ENCODE data around the gene WDR41.
"Not testable (repeated sequence)": the region's sequence is repeated elsewhere in the genome, so short reads cannot be mapped to it uniquely, and the experiment has no call there.

WDR41 gene

DNA sequence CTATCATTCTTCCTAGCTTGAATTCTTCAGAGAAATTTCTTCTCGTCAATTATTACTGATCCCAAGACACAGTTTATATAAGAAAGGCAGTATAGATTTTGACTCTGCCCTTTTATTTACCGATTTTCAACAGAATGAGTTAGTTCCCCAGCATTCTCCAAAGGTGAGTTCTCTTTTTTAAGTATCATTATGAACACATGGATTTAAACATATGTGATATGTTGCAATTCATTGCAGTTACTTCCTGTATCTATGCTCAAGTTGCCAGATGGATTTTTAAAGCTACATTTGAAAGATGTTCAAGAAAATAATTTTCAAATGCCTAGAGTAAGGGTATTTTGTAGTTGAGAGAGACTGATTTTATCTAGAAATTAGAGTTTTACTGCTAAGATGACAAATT, 8.4 kb downstream of the WDR41 start:
- Histone ChIP-seq H3K9me3 (ENCODE audit: low read length) (no peaks in the 10 kb centered on the region), H3K36me3 (ENCODE audit: insufficient read depth, low read length) (peaks cover 33% of the 10 kb centered on the region), H3K27me3 (ENCODE audit: insufficient read depth, low read length) (no peaks in the 10 kb centered on the region), H3K4me3 (ENCODE audit: low read length) (no peak overlapping the region), H2AFZ (ENCODE audit: low read depth, low read length) (no peak overlapping the region), H3K4me1 (ENCODE audit: insufficient read depth, low read length) (no peaks in the 10 kb centered on the region)

- H3K27me3 ChIP-seq (ENCODE audit: insufficient read depth, low read length); H3K4me3 ChIP-seq (ENCODE audit: low read length); H3K4me1 ChIP-seq (ENCODE audit: insufficient read depth, low read length); H2AFZ ChIP-seq (ENCODE audit: low read depth, low read length); H3K9me3 ChIP-seq (ENCODE audit: low read length); H3K36me3 ChIP-seq (ENCODE audit: insufficient read depth, low read length): not testable (repeated sequence)
Observed at GRCh38 chr5:77475041-77475440, 17.1 kb downstream of the WDR41 start.

GRCh38 chr5:77468875-77469274, 23.2 kb downstream of the WDR41 start:
- H3K4me3 ChIP-seq (ENCODE audit: low read length); H3K4me1 ChIP-seq (ENCODE audit: insufficient read depth, low read length); H3K36me3 ChIP-seq (ENCODE audit: insufficient read depth, low read length); H3K9me3 ChIP-seq (ENCODE audit: low read length); H3K27me3 ChIP-seq (ENCODE audit: insufficient read depth, low read length); H2AFZ ChIP-seq (ENCODE audit: low read depth, low read length): not testable (repeated sequence)

- Histone ChIP-seq H3K36me3 (ENCODE audit: insufficient read depth, low read length) (peaks cover 2% of the 10 kb centered on the region), H3K4me1 (ENCODE audit: insufficient read depth, low read length) (no peaks in the 10 kb centered on the region), H3K4me3 (ENCODE audit: low read length) (no peak overlapping the region), H2AFZ (ENCODE audit: low read depth, low read length) (no peak overlapping the region), H3K27me3 (ENCODE audit: insufficient read depth, low read length) (no peaks in the 10 kb centered on the region), H3K9me3 (ENCODE audit: low read length) (no peaks in the 10 kb centered on the region)
Observed at GRCh38 chr5:77463905-77464304, 28.2 kb downstream of the WDR41 start.

DNA sequence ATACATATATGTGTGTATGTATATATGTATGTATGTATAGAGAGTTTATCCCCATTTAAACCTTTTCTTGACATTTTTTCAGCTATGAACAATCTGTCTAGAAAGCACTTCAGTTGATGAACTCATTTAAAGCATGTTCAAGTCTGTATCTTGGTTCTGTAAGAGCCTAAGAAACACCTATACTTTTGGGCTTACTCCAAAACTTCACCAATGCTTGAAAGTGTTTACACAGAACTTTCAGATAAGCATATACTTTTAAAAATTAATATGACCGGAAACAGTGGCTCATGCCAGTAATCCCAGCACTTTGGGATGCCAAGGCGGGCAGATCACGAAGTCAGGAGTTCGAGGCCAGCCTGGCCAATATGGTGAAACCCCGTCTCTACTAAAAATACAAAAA, 30.8 kb downstream of the WDR41 start:
- no peaks in the 10 kb centered on the region for H3K9me3 ChIP-seq (ENCODE audit: low read length)
- no peak overlapping the region for H3K4me3 ChIP-seq (ENCODE audit: low read length)
- peaks cover 2% of the 10 kb centered on the region for H3K36me3 ChIP-seq (ENCODE audit: insufficient read depth, low read length)
- H3K4me1 ChIP-seq (ENCODE audit: insufficient read depth, low read length) = no peaks in the 10 kb centered on the region
- H2AFZ ChIP-seq (ENCODE audit: low read depth, low read length) = no peak overlapping the region
- H3K27me3 ChIP-seq (ENCODE audit: insufficient read depth, low read length) = no peaks in the 10 kb centered on the region

GRCh38 chr5:77454123-77454522, 38.0 kb downstream of the WDR41 start:
- Histone ChIP-seq H3K27me3 (ENCODE audit: insufficient read depth, low read length) (no peaks in the 10 kb centered on the region), H3K4me3 (ENCODE audit: low read length) (no peak overlapping the region), H3K36me3 (ENCODE audit: insufficient read depth, low read length) (peaks cover 18% of the 10 kb centered on the region), H2AFZ (ENCODE audit: low read depth, low read length) (no peak overlapping the region), H3K4me1 (ENCODE audit: insufficient read depth, low read length) (no peaks in the 10 kb centered on the region), H3K9me3 (ENCODE audit: low read length) (no peaks in the 10 kb centered on the region)

GRCh38 chr5:77452351-77452750, 39.8 kb downstream of the WDR41 start:
- H3K4me1 ChIP-seq (ENCODE audit: insufficient read depth, low read length) = no peaks in the 10 kb centered on the region
- H2AFZ ChIP-seq (ENCODE audit: low read depth, low read length) = no peak overlapping the region
- peaks cover 4% of the 10 kb centered on the region for H3K9me3 ChIP-seq (ENCODE audit: low read length)
- no peak overlapping the region for H3K4me3 ChIP-seq (ENCODE audit: low read length)
- H3K27me3 ChIP-seq (ENCODE audit: insufficient read depth, low read length) = no peaks in the 10 kb centered on the region
- H3K36me3 ChIP-seq (ENCODE audit: insufficient read depth, low read length) = peaks cover 33% of the 10 kb centered on the region

DNA sequence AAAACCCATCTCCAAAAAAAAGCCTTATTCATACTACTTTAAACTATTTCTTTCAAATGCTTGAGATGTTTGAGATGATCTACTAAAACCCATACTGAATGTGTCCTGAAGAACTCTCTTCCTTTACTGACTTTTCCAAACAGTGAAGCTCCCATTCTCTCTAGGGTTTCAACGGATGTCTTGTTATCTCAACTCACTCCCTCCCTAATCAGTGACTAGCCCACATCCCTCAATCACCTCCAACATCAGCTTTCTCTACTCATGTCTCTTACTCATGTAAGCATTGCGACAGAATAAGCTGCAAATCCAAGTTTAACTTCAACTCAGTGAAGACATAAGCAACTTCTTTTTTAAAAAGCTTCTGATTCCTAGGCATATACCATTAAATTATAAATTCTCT, 42.1 kb downstream of the WDR41 start:
- H3K36me3 ChIP-seq (ENCODE audit: insufficient read depth, low read length) = peaks cover 33% of the 10 kb centered on the region
- no peaks in the 10 kb centered on the region for H3K27me3 ChIP-seq (ENCODE audit: insufficient read depth, low read length)
- H3K9me3 ChIP-seq (ENCODE audit: low read length) = peaks cover 4% of the 10 kb centered on the region

GRCh38 chr5:77449277-77449676, 42.8 kb downstream of the WDR41 start:
- no peaks in the 10 kb centered on the region for H3K4me1 ChIP-seq (ENCODE audit: insufficient read depth, low read length)
- peaks cover 4% of the 10 kb centered on the region for H3K9me3 ChIP-seq (ENCODE audit: low read length)
- H3K4me3 ChIP-seq (ENCODE audit: low read length) = no peak overlapping the region
- peaks cover 35% of the 10 kb centered on the region for H3K36me3 ChIP-seq (ENCODE audit: insufficient read depth, low read length)
- no peak overlapping the region for H2AFZ ChIP-seq (ENCODE audit: low read depth, low read length)
- H3K27me3 ChIP-seq (ENCODE audit: insufficient read depth, low read length) = no peaks in the 10 kb centered on the region

More for the DNA sequence above, 42.1 kb downstream of the WDR41 start:
- H3K4me1 ChIP-seq (ENCODE audit: insufficient read depth, low read length) = no peaks in the 10 kb centered on the region
- no peak overlapping the region for H2AFZ ChIP-seq (ENCODE audit: low read depth, low read length)
- no peak overlapping the region for H3K4me3 ChIP-seq (ENCODE audit: low read length)

- H3K36me3 ChIP-seq (ENCODE audit: insufficient read depth, low read length) = peaks cover 35% of the 10 kb centered on the region
- no peaks in the 10 kb centered on the region for H3K4me1 ChIP-seq (ENCODE audit: insufficient read depth, low read length)
- H2AFZ ChIP-seq (ENCODE audit: low read depth, low read length) = no peak overlapping the region
- H3K4me3 ChIP-seq (ENCODE audit: low read length) = no peak overlapping the region
- no peaks in the 10 kb centered on the region for H3K27me3 ChIP-seq (ENCODE audit: insufficient read depth, low read length)
- H3K9me3 ChIP-seq (ENCODE audit: low read length) = peaks cover 4% of the 10 kb centered on the region
Observed at GRCh38 chr5:77448831-77449230, 43.3 kb downstream of the WDR41 start.

GRCh38 chr5:77444356-77444755, 47.8 kb downstream of the WDR41 start:
- peaks cover 19% of the 10 kb centered on the region for H3K36me3 ChIP-seq (ENCODE audit: insufficient read depth, low read length)
- H3K27me3 ChIP-seq (ENCODE audit: insufficient read depth, low read length) = no peaks in the 10 kb centered on the region
- no peak overlapping the region for H3K4me3 ChIP-seq (ENCODE audit: low read length)
- H3K9me3 ChIP-seq (ENCODE audit: low read length) = peaks cover 4% of the 10 kb centered on the region
- no peaks in the 10 kb centered on the region for H3K4me1 ChIP-seq (ENCODE audit: insufficient read depth, low read length)
- H2AFZ ChIP-seq (ENCODE audit: low read depth, low read length) = no peak overlapping the region

GRCh38 chr5:77443670-77444069, 48.4 kb downstream of the WDR41 start:
- Histone ChIP-seq H3K36me3 (ENCODE audit: insufficient read depth, low read length) (peaks cover 12% of the 10 kb centered on the region), H3K27me3 (ENCODE audit: insufficient read depth, low read length) (no peaks in the 10 kb centered on the region), H3K4me3 (ENCODE audit: low read length) (no peak overlapping the region), H3K4me1 (ENCODE audit: insufficient read depth, low read length) (no peaks in the 10 kb centered on the region), H2AFZ (ENCODE audit: low read depth, low read length) (no peak overlapping the region), H3K9me3 (ENCODE audit: low read length) (peaks cover 4% of the 10 kb centered on the region)

GRCh38 chr5:77438071-77438470, 54.0 kb downstream of the WDR41 start:
- no peaks in the 10 kb centered on the region for H3K4me1 ChIP-seq (ENCODE audit: insufficient read depth, low read length)
- H2AFZ ChIP-seq (ENCODE audit: low read depth, low read length) = no peak overlapping the region
- H3K36me3 ChIP-seq (ENCODE audit: insufficient read depth, low read length) = peaks cover 5% of the 10 kb centered on the region
- no peaks in the 10 kb centered on the region for H3K27me3 ChIP-seq (ENCODE audit: insufficient read depth, low read length)
- H3K9me3 ChIP-seq (ENCODE audit: low read length) = no peaks in the 10 kb centered on the region
- no peak overlapping the region for H3K4me3 ChIP-seq (ENCODE audit: low read length)

- Histone ChIP-seq H3K36me3 (ENCODE audit: insufficient read depth, low read length) (peaks cover 14% of the 10 kb centered on the region), H3K27me3 (ENCODE audit: insufficient read depth, low read length) (no peaks in the 10 kb centered on the region), H2AFZ (ENCODE audit: low read depth, low read length) (no peak overlapping the region), H3K9me3 (ENCODE audit: low read length) (no peaks in the 10 kb centered on the region), H3K4me3 (ENCODE audit: low read length) (no peak overlapping the region), H3K4me1 (ENCODE audit: insufficient read depth, low read length) (no peaks in the 10 kb centered on the region)
Observed at GRCh38 chr5:77437194-77437593, 54.9 kb downstream of the WDR41 start.
